Stomach (tissue), 9 donors: Measurements from ENCODE around the gene SLC35F4. TPM values are rescaled to one million over a fixed set of nuclear protein-coding genes. Genes with fewer than 3 reads are reported as not detected.

ENCODE experiments used
- DNase-seq, 2 donors: peaks; one replicate each; pipeline versions ENCODE4 v3.0.0 to v3.0.0-alpha.2; 2013 to 2019
- H3K27ac ChIP-seq, 5 donors: fragments of 200-600 bp in 4 of 5; sonication (generic) in 4 of 5; one replicate each; pipeline ENCODE4 v1.5.1; 2013 to 2019; ENCODE audit warnings: mild to moderate bottlenecking in 1 of 5, moderate library complexity in 1 of 5
- H3K27me3 ChIP-seq, 3 donors: fragments of 200-600 bp; sonication (generic); one replicate each; pipeline ENCODE4 v1.5.1; 2017 to 2019; ENCODE audit warnings: mixed run types in 1 of 3
- H3K36me3 ChIP-seq, 4 donors: fragments of 200-600 bp; sonication (generic); 1 replicate in 3 of 4; 2 replicates in 1 of 4; pipeline ENCODE4 v1.5.1; 2016 to 2019
- H3K4me1 ChIP-seq, 4 donors: fragments of 200-600 bp; sonication (generic); one replicate each; pipeline ENCODE4 v1.5.1; 2016 to 2019
- H3K4me3 ChIP-seq, 4 donors: fragments of 200-600 bp; sonication (generic) in 3 of 4; one replicate each; pipeline ENCODE4 v1.5.1; 2016 to 2019; ENCODE audit warnings: mild to moderate bottlenecking in 1 of 4
- H3K9me3 ChIP-seq, 4 donors: fragments of 200-600 bp; sonication (generic); one replicate each; pipeline ENCODE4 v1.5.1; 2016 to 2019
- CTCF ChIP-seq, 7 experiments: fragments of 450-650 bp in 4 of 7; fragments of 200-600 bp in 3 of 7; sonication (generic) in 3 of 7; IDR thresholded peaks; one replicate each; pipeline ENCODE4 v1.5.1; 2016 to 2019; ENCODE audit warnings: antibody characterized with exemption in 7 of 7, control low read depth in 2 of 7, mild to moderate bottlenecking in 1 of 7
- EP300 ChIP-seq: sonication (generic); formaldehyde crosslinking; IDR thresholded peaks from one replicate; pipeline ENCODE4 v1.6.1; 2017; ENCODE audit warnings: antibody characterized with exemption
- POLR2A ChIP-seq, 4 donors: fragments of 450-650 bp; IDR thresholded peaks; one replicate each; pipeline ENCODE4 v1.6.1; 2016; ENCODE audit warnings: antibody characterized with exemption in 4 of 4, control low read depth in 2 of 4, mild to moderate bottlenecking in 1 of 4, moderate library complexity in 1 of 4
- POLR2AphosphoS5 ChIP-seq, 3 donors: sonication (generic); formaldehyde crosslinking; IDR thresholded peaks; one replicate each; pipeline ENCODE4 v1.6.1; 2016; ENCODE audit warnings: antibody characterized with exemption in 3 of 3
- WGBS, 5 donors: extraction: QIAGEN DNeasy Blood & Tissue Kit in 3 of 5; methylation state at CpG; one replicate each; pipeline versions ENCODE4 v1.1.5 to v1.1.7; 2013 to 2018; 5-methylcytosine and 5-hydroxymethylcytosine counted together
- intact Hi-C: fragments of 100-400 bp; cut with DNase I; formaldehyde crosslinking; loops from one replicate; pipeline ENCODE4 v1.15.1; 2023; ENCODE audit warnings: low total_unique reads
- polyA plus RNA-seq, 3 donors: library from polyadenylated mRNA; stranded (reverse); fragments of 200-250 nt; gene quantifications; one replicate each; pipeline ENCODE4 v1.2.3, GENCODE V29; 2013
- total RNA-seq, 5 donors: library from RNA; depleted of rRNA; stranded (reverse); fragments of >200 nt; gene quantifications; one replicate each; pipeline versions ENCODE4 v1.1.0 to v1.2.3, GENCODE V29; 2014 to 2016
- donor health status: healthy with polysubstance abuse.
- donor health status: Bipolar disorder and iron deficiency.
- donor health status: healthy.

The SLC35F4 gene
- total and polyA plus RNA-seq, 8 donors, result 0.19 TPM; not detected in 7

GRCh38 chr14:57818511-57818910 lies 47.4 kb downstream of the SLC35F4 start:
- DNase-seq, result no peak
- intact Hi-C loops, result no loop called here
- 24 to 61% (median 43%) methylated on average over 1 of the region's 1 CpG for WGBS, 5 donors
- no peak for TF ChIP-seq CTCF (IDR thresholded peaks at IDR 0.05)
- no peak for TF ChIP-seq POLR2A (IDR thresholded peaks at IDR 0.05)
- no peak for TF ChIP-seq POLR2AphosphoS5 (IDR thresholded peaks at IDR 0.05)
- no peak for TF ChIP-seq EP300
- H3K27me3 ChIP-seq, result no peaks in the 10 kb centered on the region
- H3K4me1 ChIP-seq, result no peaks in the 10 kb centered on the region
- no peak overlapping the region for H3K27ac ChIP-seq
- H3K9me3 ChIP-seq, result no peaks in the 10 kb centered on the region
- no peaks in the 10 kb centered on the region for H3K36me3 ChIP-seq
- H3K4me3 ChIP-seq, result no peak overlapping the region

GRCh38 chr14:57816568-57817284 lies 49.2 kb downstream of the SLC35F4 start:
- H3K27ac ChIP-seq, result no peak overlapping the region
- no peaks in the 10 kb centered on the region for H3K4me1 ChIP-seq
- H3K9me3 ChIP-seq, result no peaks in the 10 kb centered on the region
- H3K36me3 ChIP-seq, result no peaks in the 10 kb centered on the region
- intact Hi-C loops, result no loop called here
- no peak for TF ChIP-seq POLR2AphosphoS5 (IDR thresholded peaks at IDR 0.05)
- no peak for TF ChIP-seq POLR2A (IDR thresholded peaks at IDR 0.05)
- TF ChIP-seq CTCF (IDR thresholded peaks at IDR 0.05), result no peak
- TF ChIP-seq EP300, result no peak
- H3K27me3 ChIP-seq, result no peaks in the 10 kb centered on the region
- H3K4me3 ChIP-seq, result no peak overlapping the region
- WGBS, 5 donors, result 84 to 97% (median 89%) methylated on average over 2 of the region's 2 CpGs
- no peak for DNase-seq

GRCh38 chr14:57814726-57815125 lies 51.2 kb downstream of the SLC35F4 start:
- no peak for DNase-seq
- H3K4me1 ChIP-seq, result no peaks in the 10 kb centered on the region
- intact Hi-C loops, result no loop called here
- 62 to 82% (median 73%) methylated on average over 4 of the region's 4 CpGs for WGBS, 5 donors
- no peaks in the 10 kb centered on the region for H3K36me3 ChIP-seq
- H3K27me3 ChIP-seq, result no peaks in the 10 kb centered on the region
- TF ChIP-seq CTCF (IDR thresholded peaks at IDR 0.05) (no peak), POLR2A (IDR thresholded peaks at IDR 0.05) (no peak), EP300 (no peak)
- no peak overlapping the region for H3K4me3 ChIP-seq
- H3K9me3 ChIP-seq, result no peaks in the 10 kb centered on the region
- no peak overlapping the region for H3K27ac ChIP-seq

GRCh38 chr14:57812741-57813140 lies 53.2 kb downstream of the SLC35F4 start:
- Histone ChIP-seq H3K9me3 (no peaks in the 10 kb centered on the region), H3K36me3 (no peaks in the 10 kb centered on the region), H3K27ac (no peak overlapping the region), H3K27me3 (no peaks in the 10 kb centered on the region), H3K4me1 (no peaks in the 10 kb centered on the region), H3K4me3 (no peak overlapping the region)
- no peak for DNase-seq
- TF ChIP-seq EP300, result no peak
- TF ChIP-seq POLR2AphosphoS5 (IDR thresholded peaks at IDR 0.05), result no peak
- no peak for TF ChIP-seq POLR2A (IDR thresholded peaks at IDR 0.05)
- TF ChIP-seq CTCF (IDR thresholded peaks at IDR 0.05), result no peak
- intact Hi-C loops, result no loop called here
- WGBS, 5 donors, result 71 to 88% (median 77%) methylated on average over 2 of the region's 2 CpGs
